ENCODE data around the gene MARK2. TPM values are rescaled to one million over a fixed set of nuclear protein-coding genes. Genes with fewer than 3 reads are reported as not detected.

The MARK2 gene
- total RNA-seq, 1 experiment from 2014 or later = 39.8 TPM

GRCh38 chr11:63871962-63872799 is 33.3 kb downstream of the MARK2 start:
- RAD21 ChIA-PET (ENCODE audit: low non-redundant PET in 1 of 2, low total read pairs in 2 of 2, uncharacterized antibody in 2 of 2, unreplicated experiment in 2 of 2) = interaction anchor here (0.6 to 1.4 kb wide), 4 partner anchors 33 to 156 kb away, joined by 3 to 5 read pairs (median 4); partner anchors contain the start of gene MARK2 (in 1 of the 2)
- Histone ChIP-seq H3K9me3 (ENCODE audit: control insufficient read depth in 1 of 2, insufficient read depth in 1 of 2, low read depth in 1 of 2, low read length in 2 of 2) (no peaks in the 10 kb centered on the region), H3K79me2 (ENCODE audit: insufficient read depth, low read length) (peaks cover 90% of the 10 kb centered on the region), H3K4me2 (ENCODE audit: low read length) (peak overlapping the region; percentile 18), H3K27me3 (ENCODE audit: insufficient read depth, low read length) (no peaks in the 10 kb centered on the region), H4K20me1 (ENCODE audit: insufficient read depth) (peaks cover 5% of the 10 kb centered on the region; the same call in 1 of the 2 replicates), H3K9me2 (ENCODE audit: insufficient read depth) (no peaks in the 10 kb centered on the region), H3K9ac (ENCODE audit: low read length) (no peak overlapping the region), H3K4me3 (replicated peaks in 1 of 2; ENCODE audit: low read depth in 1 of 2, low read length in 2 of 2) (no peak overlapping the region), H3K4me1 (ENCODE audit: control insufficient read depth in 1 of 2, insufficient read depth in 2 of 2, low read length in 2 of 2) (peaks cover 7 to 26% of the 10 kb centered on the region in 2 experiments), H3K36me3 (ENCODE audit: control insufficient read depth in 1 of 2, insufficient read depth in 2 of 2, low read length in 2 of 2) (peaks cover 0 to 5% of the 10 kb centered on the region in 2 experiments; a peak in 1 of 4 replicates), H3K27ac (ENCODE audit: low read depth, low read length) (peak overlapping the region; percentile 15), H2AFZ (ENCODE audit: low read depth, low read length, poor library complexity, severe bottlenecking) (no peak overlapping the region)
- peak; percentile 99 for ATAC-seq
- POLR2A ChIA-PET = interaction anchor here (1.2 kb wide), 1 partner anchor 34 kb away, joined by 3 read pairs; no protein-coding TSS in a partner anchor
- no TSS peak for BruUV-seq (replicated peaks)
- peak; percentile 60 for DNase-seq (ENCODE audit: low read depth, low spot score)
- TF ChIP-seq JUND (IDR thresholded peaks at IDR 0.05) (no peak), CTCF (IDR thresholded peaks at IDR 0.05 in 2 of 3, conservative IDR thresholded peaks at IDR 0.05 in 1 of 3; ENCODE audit: borderline replicate concordance in 1 of 3, insufficient read depth in 1 of 3, low read depth in 2 of 3, low read length in 2 of 3) (peak; percentile 45 to 59 (median 52); a peak in 5 of 6 replicates), CEBPB (IDR thresholded peaks at IDR 0.05; ENCODE audit: low read depth) (peak; percentile 97), CBX3 (IDR thresholded peaks at IDR 0.05; ENCODE audit: low read depth) (no peak), FOSL1 (IDR thresholded peaks at IDR 0.05; ENCODE audit: low read depth) (no peak), RAD21 (IDR thresholded peaks at IDR 0.05; ENCODE audit: low read depth) (peak; percentile 82), POLR2A (IDR thresholded peaks at IDR 0.05; ENCODE audit: borderline replicate concordance, extremely low read depth, insufficient read depth, insufficient read length) (no peak)
- TF ChIP-seq, protein P1, sequence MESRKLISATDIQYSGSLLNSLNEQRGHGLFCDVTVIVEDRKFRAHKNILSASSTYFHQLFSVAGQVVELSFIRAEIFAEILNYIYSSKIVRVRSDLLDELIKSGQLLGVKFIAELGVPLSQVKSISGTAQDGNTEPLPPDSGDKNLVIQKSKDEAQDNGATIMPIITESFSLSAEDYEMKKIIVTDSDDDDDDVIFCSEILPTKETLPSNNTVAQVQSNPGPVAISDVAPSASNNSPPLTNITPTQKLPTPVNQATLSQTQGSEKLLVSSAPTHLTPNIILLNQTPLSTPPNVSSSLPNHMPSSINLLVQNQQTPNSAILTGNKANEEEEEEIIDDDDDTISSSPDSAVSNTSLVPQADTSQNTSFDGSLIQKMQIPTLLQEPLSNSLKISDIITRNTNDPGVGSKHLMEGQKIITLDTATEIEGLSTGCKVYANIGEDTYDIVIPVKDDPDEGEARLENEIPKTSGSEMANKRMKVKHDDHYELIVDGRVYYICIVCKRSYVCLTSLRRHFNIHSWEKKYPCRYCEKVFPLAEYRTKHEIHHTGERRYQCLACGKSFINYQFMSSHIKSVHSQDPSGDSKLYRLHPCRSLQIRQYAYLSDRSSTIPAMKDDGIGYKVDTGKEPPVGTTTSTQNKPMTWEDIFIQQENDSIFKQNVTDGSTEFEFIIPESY (IDR thresholded peaks at IDR 0.05; ENCODE audit: extremely low read depth, insufficient replicate concordance, low read length) = no peak
- intact Hi-C loops (cut with micrococcal nuclease) = loop anchor here (5.0 kb wide), 1 partner anchor 35 kb away; the partner anchor contains the start of gene MARK2
- CTCF ChIA-PET = interaction anchor here (1.0 to 1.1 kb wide), 3 partner anchors 24 to 36 kb away, joined by 3 read pairs; no protein-coding TSS in a partner anchor
